HEK293 (cell line): ENCODE results near the gene SLC46A1.

Source experiments
- ELK4 ChIP-seq: IDR thresholded peaks from 2 replicates; pipeline ENCODE4 v1.6.1; 2011; ENCODE audit warnings: mild to moderate bottlenecking, low read depth, low read length, borderline replicate concordance
- FEZF1 ChIP-seq: fragments of 450-650 bp; formaldehyde crosslinking; IDR thresholded peaks from 2 replicates; pipeline ENCODE4 v1.5.1; 2016; ENCODE audit warnings: missing biosample characterization, missing genetic modification characterization
- IKZF3 ChIP-seq: fragments of 450-650 bp; IDR thresholded peaks from 2 replicates; pipeline ENCODE4 v1.5.0; 2018; ENCODE audit warnings: missing biosample characterization, mild to moderate bottlenecking, missing genetic modification characterization, moderate library complexity
- KLF10 ChIP-seq: fragments of 450-650 bp; IDR thresholded peaks from 2 replicates; pipeline ENCODE4 v1.5.1; 2018; ENCODE audit warnings: missing biosample characterization, mild to moderate bottlenecking, missing genetic modification characterization
- OSR2 ChIP-seq: fragments of 450-650 bp; formaldehyde crosslinking; IDR thresholded peaks from 2 replicates; pipeline ENCODE4 v1.5.1; 2016; ENCODE audit warnings: missing biosample characterization, missing genetic modification characterization
- PRDM10 ChIP-seq: fragments of 450-650 bp; formaldehyde crosslinking; IDR thresholded peaks from 2 replicates; pipeline ENCODE4 v1.5.1; 2016; ENCODE audit warnings: missing biosample characterization, missing genetic modification characterization
- SP3 ChIP-seq: fragments of 450-650 bp; formaldehyde crosslinking; IDR thresholded peaks from 2 replicates; pipeline ENCODE4 v1.5.1; 2016; ENCODE audit warnings: missing biosample characterization, missing genetic modification characterization
- ZBTB10 ChIP-seq: fragments of 450-650 bp; formaldehyde crosslinking; IDR thresholded peaks from 2 replicates; pipeline ENCODE4 v1.5.1; 2016; ENCODE audit warnings: missing biosample characterization, missing genetic modification characterization
- ZBTB11 ChIP-seq: fragments of 450-650 bp; formaldehyde crosslinking; conservative IDR thresholded peaks from 2 replicates; pipeline ENCODE4 v1.5.1; 2016; ENCODE audit warnings: low read depth, missing biosample characterization, missing genetic modification characterization
- ZEB2 ChIP-seq: fragments of 450-650 bp; formaldehyde crosslinking; IDR thresholded peaks from 2 replicates; pipeline ENCODE4 v1.5.1; 2016; ENCODE audit warnings: missing biosample characterization, missing genetic modification characterization
- ZFP41 ChIP-seq: fragments of 450-650 bp; formaldehyde crosslinking; IDR thresholded peaks from 2 replicates; pipeline ENCODE4 v1.5.1; 2016; ENCODE audit warnings: missing biosample characterization, missing genetic modification characterization, borderline replicate concordance
- ZFP69B ChIP-seq: fragments of 450-650 bp; formaldehyde crosslinking; IDR thresholded peaks from 2 replicates; pipeline ENCODE4 v1.5.1; 2016; ENCODE audit warnings: missing biosample characterization, missing genetic modification characterization
- ZNF133 ChIP-seq: fragments of 450-650 bp; formaldehyde crosslinking; IDR thresholded peaks from 2 replicates; pipeline ENCODE4 v1.5.1; 2016; ENCODE audit warnings: missing biosample characterization, missing genetic modification characterization
- ZNF16 ChIP-seq: fragments of 450-650 bp; formaldehyde crosslinking; IDR thresholded peaks from 2 replicates; pipeline ENCODE4 v1.5.1; 2016; ENCODE audit warnings: low read depth, missing biosample characterization, missing genetic modification characterization
- ZNF2 ChIP-seq: fragments of 450-650 bp; formaldehyde crosslinking; IDR thresholded peaks from 2 replicates; pipeline ENCODE4 v1.5.1; 2016; ENCODE audit warnings: missing biosample characterization, missing genetic modification characterization
- ZNF211 ChIP-seq: fragments of 450-650 bp; formaldehyde crosslinking; IDR thresholded peaks from 2 replicates; pipeline ENCODE4 v1.5.1; 2016; ENCODE audit warnings: low read depth, missing biosample characterization, missing genetic modification characterization
- ZNF248 ChIP-seq: fragments of 450-650 bp; formaldehyde crosslinking; IDR thresholded peaks from 2 replicates; pipeline ENCODE4 v1.5.1; 2017; ENCODE audit warnings: missing biosample characterization, missing genetic modification characterization
- ZNF341 ChIP-seq: fragments of 450-650 bp; formaldehyde crosslinking; IDR thresholded peaks from 2 replicates; pipeline ENCODE4; 2016; ENCODE audit warnings: low read depth, missing biosample characterization, missing genetic modification characterization
- ZNF555 ChIP-seq: fragments of 450-650 bp; formaldehyde crosslinking; conservative IDR thresholded peaks from 2 replicates; pipeline ENCODE4 v1.5.1; 2017; ENCODE audit warnings: missing biosample characterization, mild to moderate bottlenecking, missing genetic modification characterization, inconsistent platforms
- ZNF558 ChIP-seq: fragments of 450-650 bp; formaldehyde crosslinking; IDR thresholded peaks from 2 replicates; pipeline ENCODE4 v1.5.1; 2016; ENCODE audit warnings: missing biosample characterization, missing genetic modification characterization
- ZNF596 ChIP-seq: fragments of 450-650 bp; IDR thresholded peaks from 2 replicates; pipeline ENCODE4 v1.5.0; 2018; ENCODE audit warnings: missing biosample characterization, mild to moderate bottlenecking, missing genetic modification characterization, moderate library complexity
- ZNF658 ChIP-seq: fragments of 450-650 bp; formaldehyde crosslinking; IDR thresholded peaks from 2 replicates; pipeline ENCODE4; 2016; ENCODE audit warnings: missing biosample characterization, missing genetic modification characterization
- ZNF777 ChIP-seq: fragments of 450-650 bp; formaldehyde crosslinking; IDR thresholded peaks from 2 replicates; pipeline ENCODE4 v1.5.1; 2017; ENCODE audit warnings: missing biosample characterization, missing genetic modification characterization, borderline replicate concordance
- TF ChIP-seq, protein P1 (sequence below): fragments of 450-650 bp; formaldehyde crosslinking; IDR thresholded peaks from 2 replicates; pipeline ENCODE4 v1.5.1; 2016; ENCODE audit warnings: missing biosample characterization, missing genetic modification characterization, low read depth
- TF ChIP-seq, protein P2 (sequence below): fragments of 450-650 bp; formaldehyde crosslinking; IDR thresholded peaks from 2 replicates; pipeline ENCODE4 v1.5.1; 2016; ENCODE audit warnings: missing biosample characterization, missing genetic modification characterization

The SLC46A1 gene

DNA sequence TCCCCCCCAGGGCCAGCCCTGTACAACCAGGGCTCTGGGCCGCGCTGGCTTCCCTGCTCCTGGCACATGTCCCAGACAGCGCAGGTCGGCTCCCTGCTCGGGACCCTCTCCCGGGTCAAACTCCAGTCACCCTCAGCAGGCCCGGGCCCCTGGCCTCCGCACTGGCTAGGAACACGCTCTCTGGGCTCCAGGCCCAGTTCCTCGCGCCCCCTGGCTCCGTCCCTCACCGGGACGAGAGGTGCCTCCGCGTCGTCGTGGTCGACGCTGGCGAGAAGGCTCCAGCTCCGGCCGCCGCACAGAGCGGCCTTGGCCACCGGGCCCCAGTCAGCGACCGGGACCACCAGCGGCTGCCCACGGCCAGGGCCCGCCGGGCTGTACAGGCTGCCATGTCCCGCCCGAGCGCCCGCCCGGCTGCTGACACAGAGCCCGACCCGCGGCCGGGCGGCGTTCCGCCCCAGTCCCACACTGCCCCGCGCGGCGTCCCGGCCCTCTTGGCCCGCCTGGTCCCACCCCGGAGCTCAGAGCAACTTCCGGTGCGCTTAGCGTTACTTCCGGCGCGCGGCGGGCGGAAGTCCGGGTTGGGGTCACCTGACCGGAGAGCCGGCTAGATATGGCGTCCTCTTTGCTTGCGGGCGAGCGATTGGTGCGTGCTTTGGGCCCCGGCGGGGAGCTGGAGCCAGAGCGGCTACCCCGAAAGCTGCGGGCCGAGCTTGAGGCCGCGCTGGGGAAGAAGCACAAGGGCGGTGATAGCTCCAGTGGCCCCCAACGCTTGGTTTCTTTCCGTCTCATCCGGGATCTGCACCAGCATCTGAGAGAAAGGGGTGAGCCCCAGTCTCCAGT is 48.7 kb downstream of the SLC46A1 start, which contains the start of gene POLDIP2 (continued):
- TF ChIP-seq FEZF1 (tag by site-specific recombination) (no peak), ELK4 (peak; percentile 82; the same call in 1 of the 2 replicates), IKZF3 (no peak), ZNF658 (tag by site-specific recombination) (no peak), ZFP41 (tag by site-specific recombination) (no peak), ZNF555 (no peak), ZBTB10 (tag by site-specific recombination) (peak; percentile 71), PRDM10 (tag by site-specific recombination) (no peak), KLF10 (tag by site-specific recombination) (peak; percentile 68), ZNF777 (no peak), ZNF341 (tag by site-specific recombination) (peak; percentile 30; the same call in 1 of the 2 replicates), SP3 (tag by site-specific recombination) (peak; percentile 86), ZNF211 (tag by site-specific recombination) (no peak), ZNF558 (tag by site-specific recombination) (no peak), ZNF133 (tag by site-specific recombination) (no peak), OSR2 (tag by site-specific recombination) (no peak), ZFP69B (tag by site-specific recombination) (peak; percentile 86), ZNF248 (tag by site-specific recombination) (no peak), ZNF2 (tag by site-specific recombination) (no peak), ZNF16 (no peak), ZBTB11 (peak; percentile 99), ZNF596 (tag by site-specific recombination) (peak; percentile 19; the same call in 1 of the 2 replicates), ZEB2 (tag by site-specific recombination) (0 out of 2 replicates have a peak, but pooled peaks have one; percentile 55)
- TF ChIP-seq, protein P1, sequence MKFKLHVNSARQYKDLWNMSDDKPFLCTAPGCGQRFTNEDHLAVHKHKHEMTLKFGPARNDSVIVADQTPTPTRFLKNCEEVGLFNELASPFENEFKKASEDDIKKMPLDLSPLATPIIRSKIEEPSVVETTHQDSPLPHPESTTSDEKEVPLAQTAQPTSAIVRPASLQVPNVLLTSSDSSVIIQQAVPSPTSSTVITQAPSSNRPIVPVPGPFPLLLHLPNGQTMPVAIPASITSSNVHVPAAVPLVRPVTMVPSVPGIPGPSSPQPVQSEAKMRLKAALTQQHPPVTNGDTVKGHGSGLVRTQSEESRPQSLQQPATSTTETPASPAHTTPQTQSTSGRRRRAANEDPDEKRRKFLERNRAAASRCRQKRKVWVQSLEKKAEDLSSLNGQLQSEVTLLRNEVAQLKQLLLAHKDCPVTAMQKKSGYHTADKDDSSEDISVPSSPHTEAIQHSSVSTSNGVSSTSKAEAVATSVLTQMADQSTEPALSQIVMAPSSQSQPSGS (tag by site-specific recombination), result no peak
- TF ChIP-seq, protein P2, sequence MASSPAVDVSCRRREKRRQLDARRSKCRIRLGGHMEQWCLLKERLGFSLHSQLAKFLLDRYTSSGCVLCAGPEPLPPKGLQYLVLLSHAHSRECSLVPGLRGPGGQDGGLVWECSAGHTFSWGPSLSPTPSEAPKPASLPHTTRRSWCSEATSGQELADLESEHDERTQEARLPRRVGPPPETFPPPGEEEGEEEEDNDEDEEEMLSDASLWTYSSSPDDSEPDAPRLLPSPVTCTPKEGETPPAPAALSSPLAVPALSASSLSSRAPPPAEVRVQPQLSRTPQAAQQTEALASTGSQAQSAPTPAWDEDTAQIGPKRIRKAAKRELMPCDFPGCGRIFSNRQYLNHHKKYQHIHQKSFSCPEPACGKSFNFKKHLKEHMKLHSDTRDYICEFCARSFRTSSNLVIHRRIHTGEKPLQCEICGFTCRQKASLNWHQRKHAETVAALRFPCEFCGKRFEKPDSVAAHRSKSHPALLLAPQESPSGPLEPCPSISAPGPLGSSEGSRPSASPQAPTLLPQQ, result peak; percentile 79
